H1 (cell line): ENCODE data around the gene DIRAS2. TPM values are rescaled to one million over a fixed set of nuclear protein-coding genes. Genes with fewer than 3 reads are reported as not detected.

Source experiments
- NANOG ChIP-seq: IDR thresholded peaks from 2 replicates; pipeline ENCODE4 v1.6.1; 2011; ENCODE audit warnings: low read length, low read depth, mild to moderate bottlenecking, inconsistent platforms; ENCODE audit not compliant: insufficient read depth, poor library complexity, severe bottlenecking
- PHF8 ChIP-seq: fragments of 200-600 bp; sonication (generic); conservative IDR thresholded peaks from 2 replicates; pipeline ENCODE4 v1.7.1; 2012; ENCODE audit warnings: low read depth, mild to moderate bottlenecking, inconsistent platforms, low read length, moderate library complexity
- RBBP5 ChIP-seq: IDR thresholded peaks from 2 replicates; pipeline ENCODE4 v1.7.1; 2012; ENCODE audit warnings: low read depth, mild to moderate bottlenecking, inconsistent platforms, low read length, moderate library complexity, borderline replicate concordance
- polyA plus RNA-seq, 7 experiments: library from polyadenylated mRNA; depleted of rRNA in 3 of 7; stranded (reverse) in 5 of 7; unstranded in 2 of 7; fragments of >200 nt in 5 of 7; fragments of 200-250 nt in 2 of 7; gene quantifications; 1 replicate in 5 of 7; 2 replicates in 1 of 7; 4 replicates in 1 of 7; pipeline versions ENCODE4 v1.2.1 to v1.2.3, GENCODE V29; 2011 to 2013; ENCODE audit warnings: missing spikeins in 2 of 7, mixed read lengths in 2 of 7
- total RNA-seq: library from RNA; stranded (reverse); fragmentation: NEBNext Ultra II Directional; extraction: Animal tissue kit (Norgen Biotek cat#: 25700); gene quantifications from 2 replicates; pipeline ENCODE4 v1.2.1, GENCODE V29; 2021

Gene DIRAS2
- total and polyA plus RNA-seq, 2 of the 8 experiments (the other 6 are each of a cell fraction or from before 2014, with no cell fraction given): 0.06 to 0.15 TPM

GRCh38 chr9:90659650-90660364, 17.2 kb upstream of the DIRAS2 start (continued):
- TF ChIP-seq NANOG: no peak
- TF ChIP-seq RBBP5: no peak
- TF ChIP-seq PHF8: no peak
